GM21825 (cell line): ENCODE results near the gene TSC1.

Source experiments
- ATAC-seq: cut with Tn5 transposase; IDR thresholded peaks from one replicate; pipeline ENCODE4 v1.9.1; 2021; ENCODE audit warnings: mild to moderate bottlenecking, moderate library complexity; ENCODE audit not compliant: unreplicated experiment

Gene TSC1

DNA sequence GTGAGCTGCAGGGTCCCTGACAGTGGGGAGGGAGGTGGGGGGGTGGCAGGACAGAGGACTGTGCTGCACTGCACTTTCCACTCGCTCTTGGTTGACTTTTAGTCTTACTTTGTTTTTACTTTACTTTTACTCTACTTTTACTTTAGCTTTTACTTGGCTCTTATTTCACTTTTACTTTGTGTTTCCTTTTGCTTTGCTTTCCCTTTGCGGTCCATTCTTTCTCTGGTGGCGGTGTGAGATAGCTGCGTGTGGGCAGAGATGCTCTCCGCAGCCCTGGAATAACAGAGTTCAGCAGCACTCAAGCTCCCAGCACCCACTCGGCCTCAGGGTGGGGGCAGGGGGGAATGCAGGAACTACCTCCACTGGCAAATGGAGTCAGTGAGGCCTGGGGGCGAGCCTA is 71.0 kb downstream of the TSC1 start:
- no peak for ATAC-seq

GRCh38 chr9:132869266-132869665 is 75.2 kb downstream of the TSC1 start:
- ATAC-seq, result no peak

DNA sequence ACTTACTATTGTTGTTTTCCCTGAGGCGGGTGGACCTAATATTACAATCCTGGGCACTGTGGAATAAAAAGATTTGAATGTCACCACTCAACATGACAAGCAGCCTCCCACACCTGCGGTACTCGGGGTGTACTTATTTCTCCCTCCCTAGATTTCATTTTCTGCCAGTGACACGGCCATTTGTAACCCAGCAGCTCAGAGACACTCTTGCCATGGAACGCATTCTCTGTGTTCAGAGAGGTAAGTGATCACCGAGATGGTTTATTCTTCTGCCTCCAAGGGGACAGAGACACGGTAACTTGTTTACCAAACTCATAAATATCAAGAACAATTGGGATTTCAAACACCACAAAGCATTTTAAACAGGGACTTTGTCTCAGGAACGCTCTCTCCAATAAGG is 77.5 kb downstream of the TSC1 start:
- no peak for ATAC-seq

DNA sequence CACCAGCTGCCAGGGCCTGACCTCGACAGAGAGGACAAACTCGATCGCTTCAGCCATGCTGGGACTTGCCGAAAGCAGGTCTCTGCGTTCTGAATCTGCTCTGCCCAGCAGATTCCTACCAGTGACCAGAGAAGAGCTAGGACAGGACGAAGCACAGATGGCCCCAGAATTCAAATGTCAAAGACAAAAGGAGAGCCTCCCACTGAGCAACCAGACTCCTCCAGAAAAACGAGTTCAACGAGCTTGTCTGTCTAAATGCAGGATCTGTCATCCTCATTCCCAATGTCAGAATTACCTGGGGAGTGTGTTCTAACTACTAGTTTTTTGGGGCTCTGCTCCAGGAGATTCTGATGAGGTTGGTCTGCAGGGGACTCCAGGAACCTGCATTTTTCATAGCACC is 79.7 kb downstream of the TSC1 start:
- no peak for ATAC-seq

GRCh38 chr9:132864277-132864676 is 80.1 kb downstream of the TSC1 start:
- ATAC-seq, result no peak

DNA sequence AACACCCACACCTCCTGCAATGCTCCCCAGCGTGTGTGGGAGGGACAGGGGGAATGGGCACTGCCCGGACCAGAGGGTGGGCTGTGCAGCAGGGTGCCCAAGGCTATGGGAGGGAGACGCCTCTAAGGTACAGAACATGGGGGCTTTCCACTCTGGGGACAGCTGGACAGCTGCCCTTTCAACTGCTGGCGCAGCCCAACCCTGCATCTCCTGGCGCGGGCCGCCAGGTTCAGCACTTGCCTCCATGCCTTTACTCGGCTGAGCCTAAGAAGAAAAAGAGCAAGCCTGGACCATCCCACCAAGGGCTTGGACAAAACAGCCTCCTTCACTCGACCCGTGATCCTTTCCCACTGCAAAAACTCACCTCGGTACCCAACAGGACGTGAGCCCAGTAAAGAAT is 81.3 kb downstream of the TSC1 start:
- ATAC-seq, result no peak

DNA sequence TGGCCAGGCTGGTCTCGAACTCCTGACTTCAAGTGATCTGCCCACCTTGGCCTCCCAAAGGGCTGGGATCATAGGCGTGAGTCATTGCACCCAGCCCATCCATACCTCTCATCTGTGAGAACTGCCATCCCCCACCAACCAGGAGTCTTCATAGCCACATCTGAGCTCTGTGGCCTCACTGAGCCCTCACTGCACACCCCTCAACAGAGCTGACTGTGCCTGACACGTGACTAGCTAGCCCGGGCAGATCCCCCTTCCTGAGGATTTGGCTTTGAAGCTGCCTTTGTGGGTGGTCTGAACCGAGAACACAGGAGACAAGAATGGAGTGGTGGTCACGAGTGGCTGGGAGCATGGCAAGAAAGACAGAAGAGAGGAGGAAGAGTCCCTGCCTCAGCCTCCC is 81.9 kb downstream of the TSC1 start:
- ATAC-seq, result no peak

DNA sequence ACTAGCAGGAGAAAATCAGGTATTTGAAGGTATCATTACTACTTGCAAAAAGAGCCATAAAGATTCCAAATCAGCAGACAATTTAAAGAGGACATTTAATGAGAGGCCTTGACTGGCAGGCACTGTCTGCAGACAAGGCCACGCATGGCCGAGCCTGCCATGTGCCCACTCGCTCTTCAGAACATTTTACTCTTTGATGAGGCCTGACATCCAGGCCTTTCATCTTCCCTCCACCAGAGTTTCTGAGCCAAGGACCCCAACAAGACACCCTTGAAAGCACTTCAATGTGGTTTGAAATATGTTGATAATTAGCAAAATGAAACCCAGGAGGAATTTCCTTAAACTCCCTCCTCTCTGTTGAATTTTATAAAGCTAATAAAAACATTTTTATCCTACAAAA is 82.8 kb downstream of the TSC1 start:
- ATAC-seq, result no peak

- ATAC-seq, result no peak
Observed at GRCh38 chr9:132858751-132859150, 85.7 kb downstream of the TSC1 start.

DNA sequence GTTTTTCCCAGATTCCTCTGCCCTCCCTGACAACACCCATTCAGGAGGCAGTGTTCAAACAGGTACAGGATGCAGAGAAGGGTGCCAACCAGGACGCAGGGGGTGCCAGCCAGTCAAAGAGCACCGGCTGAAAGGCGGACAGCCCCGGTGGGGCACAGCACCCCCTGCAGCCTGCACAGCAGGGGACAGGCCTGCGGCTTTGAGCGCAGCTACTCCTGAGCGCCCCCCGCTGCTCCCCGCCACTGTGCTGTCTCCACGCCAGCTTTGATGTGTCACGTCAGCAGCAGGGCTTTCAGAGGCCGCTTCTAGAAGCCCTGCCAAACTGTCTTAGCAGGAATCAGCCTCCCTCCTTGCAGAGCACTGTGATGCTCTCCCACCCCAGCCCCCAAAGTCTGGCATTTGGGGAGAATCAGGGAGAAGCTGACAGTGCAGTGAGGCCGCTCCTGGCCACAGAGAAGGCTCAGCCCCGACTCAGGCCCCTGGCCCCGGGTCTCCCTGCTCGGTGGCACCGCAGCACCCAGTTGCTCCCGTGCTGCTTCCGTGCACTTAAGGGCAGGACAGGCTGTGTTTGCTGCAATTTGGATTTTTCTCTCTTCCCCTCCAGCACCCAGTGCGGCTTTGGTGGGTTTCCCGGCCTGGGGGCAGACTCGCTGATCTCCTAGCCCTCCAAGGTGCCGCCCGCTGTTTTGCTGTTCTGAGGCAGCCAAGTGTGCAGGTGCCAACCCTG is 86.6 kb downstream of the TSC1 start:
- ATAC-seq, result no peak

- no peak for ATAC-seq
Observed at GRCh38 chr9:132857031-132857430, 87.4 kb downstream of the TSC1 start.

- ATAC-seq, result no peak
Observed at GRCh38 chr9:132855904-132856303, 88.5 kb downstream of the TSC1 start.

DNA sequence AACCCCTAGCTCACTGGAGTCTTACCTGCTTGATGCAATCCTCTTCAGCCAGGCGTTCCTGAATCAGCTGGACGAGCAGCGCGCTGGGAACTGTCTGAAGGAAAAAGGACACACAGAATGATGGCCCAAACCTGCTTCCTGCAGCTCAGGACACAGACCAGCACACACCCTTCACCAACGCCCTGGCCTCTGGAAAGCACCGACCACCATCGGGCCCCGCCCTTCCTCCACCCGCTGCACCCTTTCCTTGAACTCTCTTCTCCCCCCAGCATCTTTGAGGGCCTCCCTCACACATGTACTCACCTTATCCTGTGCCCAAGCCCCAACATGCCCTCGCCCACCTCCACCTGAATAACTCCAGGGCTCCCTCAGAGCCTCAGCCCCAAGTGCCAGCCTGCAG is 89.6 kb downstream of the TSC1 start:
- ATAC-seq, result no peak

DNA sequence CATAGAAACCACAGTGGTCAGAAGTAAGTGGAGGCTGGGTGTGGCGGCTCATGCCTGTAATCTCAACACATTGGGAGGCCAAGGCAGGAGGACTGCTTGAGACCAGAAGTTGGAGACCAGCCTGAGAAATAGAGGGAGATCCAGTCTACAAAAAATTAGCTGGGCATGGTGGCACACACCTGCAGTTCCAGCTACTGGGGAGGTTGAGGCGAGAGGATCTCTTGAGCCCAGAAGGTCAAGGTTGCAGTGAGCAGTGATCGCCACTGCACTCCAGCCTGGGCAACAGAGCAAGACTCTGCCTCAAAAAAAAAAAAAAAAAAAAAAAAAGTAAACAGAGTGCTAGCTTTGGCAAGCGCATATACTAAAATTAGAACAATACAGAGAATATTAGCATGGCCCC is 90.9 kb downstream of the TSC1 start:
- ATAC-seq, result no peak

GRCh38 chr9:132849185-132849706 is 95.2 kb downstream of the TSC1 start:
- no peak for ATAC-seq

DNA sequence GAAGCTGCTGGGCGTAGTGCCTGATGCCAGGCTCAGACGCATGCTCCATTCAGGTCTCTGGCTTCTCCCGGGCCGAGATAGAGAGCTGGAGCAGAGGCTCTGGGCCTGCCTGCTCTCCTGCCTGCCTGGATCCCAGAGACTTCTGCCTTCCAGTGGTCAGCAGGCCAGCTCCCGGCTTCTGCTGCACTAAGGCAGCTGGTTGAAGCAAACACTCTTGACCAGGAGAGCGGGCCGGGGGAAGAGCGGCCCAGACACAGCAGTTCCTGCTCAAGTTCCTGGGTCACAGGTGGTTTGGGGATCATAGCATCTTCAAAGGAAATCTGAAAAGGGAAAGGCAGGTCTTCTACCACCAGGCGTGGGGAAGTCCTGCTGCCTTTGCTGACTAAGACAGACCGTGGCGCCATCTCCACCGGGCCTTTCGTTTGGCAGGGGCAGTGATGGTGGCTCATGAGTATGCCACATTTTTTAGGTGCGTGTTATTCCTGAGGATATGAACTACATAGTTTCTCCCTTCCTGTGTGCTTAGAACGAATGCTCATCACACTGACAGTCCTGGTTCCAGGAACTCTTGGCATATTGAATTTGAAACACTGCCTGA is 97.4 kb downstream of the TSC1 start:
- ATAC-seq, result no peak

DNA sequence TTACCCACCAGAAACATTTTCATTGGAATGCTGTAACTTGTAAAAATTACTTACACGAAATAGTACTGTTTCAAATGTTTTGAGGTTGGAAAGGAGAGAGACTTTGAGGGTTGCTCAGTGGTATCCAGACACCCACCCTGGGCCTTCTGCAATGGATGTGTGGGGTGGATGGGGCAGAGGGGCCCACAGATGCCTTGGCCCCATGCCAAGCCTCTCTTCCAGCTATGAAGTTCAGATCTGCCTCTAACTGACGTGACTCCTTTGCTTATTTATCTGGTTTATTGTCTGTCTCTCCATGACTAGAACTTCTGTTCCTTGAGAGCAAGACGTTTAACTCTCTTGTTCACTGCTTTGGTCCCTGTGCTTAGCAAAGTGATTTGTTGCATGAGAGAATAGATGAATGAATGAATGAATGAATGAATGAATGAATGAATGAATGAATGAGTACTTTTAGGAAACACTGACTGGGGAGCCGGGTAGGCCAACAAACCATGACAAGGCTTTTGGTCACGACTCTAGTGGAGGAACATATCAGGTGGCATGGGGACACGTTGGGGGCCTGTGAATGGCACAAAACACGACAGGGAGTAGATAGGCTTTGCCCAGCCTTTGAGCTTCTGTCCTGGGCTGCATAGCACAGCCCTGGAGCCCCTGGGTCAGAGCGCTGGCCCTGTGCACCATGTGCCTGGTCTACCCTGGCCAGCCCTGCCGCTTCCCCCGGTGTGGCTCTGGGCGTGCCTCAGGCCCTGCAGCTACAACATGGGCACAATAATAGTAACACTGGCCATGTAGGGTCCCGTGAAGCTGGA is 98.1 kb downstream of the TSC1 start:
- no peak for ATAC-seq

DNA sequence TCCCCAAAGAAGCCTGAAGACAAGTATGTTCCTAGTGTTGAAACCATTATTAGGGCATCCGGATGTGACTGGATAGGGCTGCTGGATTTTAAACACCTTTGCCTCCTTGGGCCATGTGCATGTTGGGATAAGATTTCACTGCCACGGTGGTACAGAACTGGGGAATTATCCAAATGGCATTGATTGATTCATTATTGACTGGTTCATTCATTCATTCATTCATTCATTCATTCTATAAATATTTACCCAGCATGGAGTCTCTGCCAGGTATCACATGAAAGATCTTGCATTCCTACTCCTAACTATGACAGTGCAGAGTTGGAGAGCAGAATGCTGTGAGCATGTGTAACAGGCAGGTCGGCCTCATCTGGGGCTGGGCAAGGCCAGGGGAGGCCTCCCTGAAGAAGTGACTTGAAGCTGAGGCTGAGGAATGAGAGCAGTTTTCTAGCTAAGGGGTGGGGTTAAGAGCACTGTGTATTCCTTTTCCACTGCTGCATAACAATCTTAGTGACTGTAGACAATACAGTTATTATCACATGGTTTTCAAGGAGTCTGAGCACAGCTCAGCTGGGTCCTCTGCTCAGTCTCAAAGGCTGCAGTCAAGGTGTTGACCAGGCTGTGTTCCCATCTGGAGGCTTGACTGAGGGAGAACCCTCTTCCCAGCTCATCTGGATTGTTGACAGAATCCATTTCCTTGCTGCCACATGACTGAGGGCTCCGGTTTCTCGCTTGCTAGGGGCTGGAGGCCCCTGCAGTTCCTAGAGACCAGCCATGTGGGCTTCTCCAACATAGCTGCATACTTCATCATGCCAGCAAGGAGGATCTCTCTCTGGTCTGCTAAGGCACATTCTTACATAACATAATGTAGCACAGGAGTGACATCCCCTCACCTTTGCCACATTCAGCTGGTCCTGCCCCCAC is 102.0 kb downstream of the TSC1 start:
- no peak for ATAC-seq
